Measurements from ENCODE around the gene MVD.
"Not testable (repeated sequence)": the region's sequence is repeated elsewhere in the genome, so short reads cannot be mapped to it uniquely, and the experiment has no call there.

Gene MVD

GRCh38 chr16:88681084-88681680 is 18.3 kb upstream of the MVD start:
- no peak for DNase-seq

DNA sequence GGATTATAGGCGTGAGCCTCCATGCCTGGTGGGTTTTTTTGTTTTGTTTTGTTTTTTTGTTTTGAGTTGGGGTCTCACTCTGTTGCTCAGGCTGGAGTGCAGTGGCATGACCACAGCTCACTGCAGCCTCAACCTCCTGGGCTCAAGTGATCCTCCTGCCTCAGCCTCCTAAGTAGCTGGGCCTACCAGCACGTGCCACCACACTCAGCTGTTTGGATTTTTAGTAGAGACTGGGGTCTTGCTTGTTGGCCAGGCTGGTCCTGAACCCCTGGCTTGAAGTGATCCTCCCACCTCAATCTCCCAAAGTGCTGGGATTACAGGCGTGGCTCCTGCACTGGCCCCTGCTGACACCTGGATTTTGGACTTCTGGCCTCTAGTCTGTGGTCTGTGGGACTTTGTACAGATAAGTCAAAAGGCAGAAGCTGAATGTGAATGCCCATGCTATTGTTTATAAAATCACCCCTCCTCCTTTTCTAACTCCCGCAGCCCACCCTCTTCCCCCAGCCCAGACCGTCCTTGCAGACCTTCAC is 17.7 kb upstream of the MVD start:
- no peak for DNase-seq

- no peak for DNase-seq
These were observed 15.5 kb upstream of the MVD start for GRCh38 chr16:88678224-88678979.

DNA sequence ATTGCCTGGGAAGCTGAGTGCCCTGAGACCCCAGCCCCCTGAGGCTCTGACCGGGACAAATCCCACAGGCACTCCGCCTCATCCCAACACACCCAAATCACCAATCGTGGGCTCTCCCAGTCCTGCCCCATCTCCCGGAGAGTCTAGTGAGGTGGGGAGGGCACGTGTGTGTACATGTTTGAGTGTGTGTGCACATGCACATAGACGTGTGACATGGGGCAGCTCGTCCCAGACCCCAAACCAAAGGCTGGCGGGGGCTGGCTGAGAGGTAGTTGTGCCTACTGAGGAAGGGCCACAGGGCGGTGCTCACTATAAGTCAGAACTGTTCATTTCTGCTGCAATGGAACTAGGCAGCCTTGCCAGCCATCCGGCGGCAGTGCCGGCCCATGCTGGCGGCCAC is 14.8 kb upstream of the MVD start:
- no peak for DNase-seq

GRCh38 chr16:88676502-88677242 is 13.8 kb upstream of the MVD start:
- DNase-seq = no peak

- no peak for DNase-seq
These were observed 11.0 kb upstream of the MVD start for GRCh38 chr16:88673716-88674379.

GRCh38 chr16:88672776-88673175 is 9.9 kb upstream of the MVD start:
- no peak for DNase-seq

DNA sequence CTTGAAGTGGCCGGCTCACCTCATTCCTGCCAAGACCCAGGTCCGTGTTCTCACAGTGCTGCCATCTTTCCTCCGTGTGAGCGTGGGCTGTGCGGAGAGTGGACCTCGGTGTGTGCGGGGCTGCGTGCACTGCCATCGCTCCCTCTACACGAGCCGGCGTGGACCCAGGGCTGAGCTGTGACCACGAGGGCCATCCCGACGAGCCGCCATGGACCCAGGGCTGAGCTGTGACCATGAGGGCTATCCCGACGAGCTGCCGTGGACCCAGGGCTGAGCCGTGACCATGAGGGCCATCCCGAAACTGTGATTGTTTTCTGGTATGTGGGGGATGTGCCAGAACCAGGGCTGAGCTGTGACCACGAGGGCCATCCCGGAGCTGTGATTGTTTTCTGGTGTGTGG is 8.9 kb upstream of the MVD start:
- DNase-seq = no peak

GRCh38 chr16:88669980-88670379 is 7.1 kb upstream of the MVD start:
- DNase-seq = no peak

DNA sequence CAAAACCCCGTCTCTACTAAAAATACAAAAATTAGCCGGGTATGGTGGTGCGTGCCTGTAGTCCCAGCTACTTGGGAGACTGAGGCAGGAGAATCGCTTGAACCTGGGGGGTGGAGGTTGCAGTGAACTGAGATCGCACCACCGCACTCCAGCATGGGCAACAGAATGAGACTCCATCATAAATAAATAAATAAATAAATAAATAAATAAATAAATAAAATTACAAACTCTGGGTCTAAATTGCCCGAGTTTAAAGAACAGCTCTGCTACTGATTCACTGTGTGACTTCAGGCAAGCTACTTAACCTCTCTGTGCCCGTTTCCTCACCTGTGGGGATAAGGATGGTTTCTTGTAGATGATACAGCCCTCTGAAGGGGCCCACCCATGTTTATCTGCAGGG is 6.6 kb upstream of the MVD start:
- DNase-seq = not testable (repeated sequence)

DNA sequence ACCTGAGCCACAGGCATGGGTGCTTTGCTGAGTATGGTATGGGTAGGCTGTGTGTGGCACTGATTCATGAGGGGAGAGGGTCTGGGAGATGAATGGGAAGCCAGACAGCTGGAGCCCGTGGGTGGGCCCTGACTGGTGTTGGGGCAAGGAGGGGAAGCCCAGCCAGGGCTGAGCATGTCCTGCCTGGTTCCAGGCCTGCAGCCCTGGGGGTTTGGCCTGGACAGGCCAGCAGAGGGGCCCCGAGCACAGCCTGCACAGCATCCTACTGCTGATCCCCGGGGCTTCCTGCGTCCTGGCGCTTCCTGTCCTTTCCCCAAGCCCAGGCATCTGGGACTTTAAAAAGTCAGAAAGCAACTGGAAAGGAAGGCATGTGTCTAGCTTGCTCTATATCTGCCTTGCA is 4.6 kb upstream of the MVD start:
- no peak for DNase-seq

DNA sequence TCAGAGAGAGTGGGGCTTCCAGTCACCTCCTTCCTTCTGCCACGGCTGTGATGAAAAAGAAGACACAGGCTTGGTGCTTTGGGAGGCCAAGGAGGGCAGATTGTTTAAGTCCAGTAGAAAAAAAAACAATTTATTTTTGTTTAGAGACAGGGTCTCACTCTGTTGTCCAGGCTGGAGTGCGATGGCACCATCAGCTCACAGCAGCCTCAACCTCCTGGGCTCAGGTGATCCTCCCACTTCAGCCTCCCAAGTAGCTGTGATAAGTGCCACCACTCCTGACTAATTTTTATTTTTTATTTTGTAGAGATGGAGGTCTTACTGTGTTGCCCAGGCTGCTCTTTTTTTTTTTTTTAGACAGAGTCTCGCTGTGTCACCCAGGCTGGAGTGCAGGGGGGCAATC is 2.7 kb upstream of the MVD start:
- no peak for DNase-seq

- DNase-seq = no peak
These were observed 2.3 kb upstream of the MVD start for GRCh38 chr16:88665148-88665547.

DNA sequence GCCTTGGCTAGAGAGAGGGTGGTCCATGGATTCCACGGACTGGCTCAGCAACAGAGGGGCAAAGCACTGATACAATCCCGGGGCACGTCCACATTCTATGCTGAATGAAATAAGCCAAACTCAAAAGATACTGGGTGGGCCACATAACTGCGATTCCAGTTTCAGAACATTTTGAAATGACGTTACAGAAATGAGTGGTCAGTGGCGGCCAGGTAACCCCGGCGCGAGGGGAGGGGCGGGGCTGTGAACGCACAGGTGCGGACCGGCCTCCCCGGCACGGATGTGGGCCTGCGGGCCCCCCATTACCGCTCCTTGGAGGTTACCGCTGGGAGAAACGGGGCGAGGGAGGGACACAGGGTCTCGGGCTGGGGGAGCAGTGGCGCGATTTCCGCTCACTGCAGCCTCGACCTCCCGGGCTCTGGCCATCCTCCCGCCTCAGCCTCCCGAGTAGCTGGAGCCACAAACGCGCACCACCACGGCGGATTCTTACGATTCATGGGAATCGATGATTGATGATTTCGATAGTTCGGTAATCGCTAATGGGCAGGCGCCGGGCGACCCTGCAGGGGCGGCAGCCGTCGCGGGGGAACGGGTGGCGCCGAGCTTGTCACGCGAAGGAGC is 559 bp downstream of the MVD start:
- DNase-seq = no peak

GRCh38 chr16:88661468-88661867 is 1.4 kb downstream of the MVD start:
- no peak for DNase-seq

DNA sequence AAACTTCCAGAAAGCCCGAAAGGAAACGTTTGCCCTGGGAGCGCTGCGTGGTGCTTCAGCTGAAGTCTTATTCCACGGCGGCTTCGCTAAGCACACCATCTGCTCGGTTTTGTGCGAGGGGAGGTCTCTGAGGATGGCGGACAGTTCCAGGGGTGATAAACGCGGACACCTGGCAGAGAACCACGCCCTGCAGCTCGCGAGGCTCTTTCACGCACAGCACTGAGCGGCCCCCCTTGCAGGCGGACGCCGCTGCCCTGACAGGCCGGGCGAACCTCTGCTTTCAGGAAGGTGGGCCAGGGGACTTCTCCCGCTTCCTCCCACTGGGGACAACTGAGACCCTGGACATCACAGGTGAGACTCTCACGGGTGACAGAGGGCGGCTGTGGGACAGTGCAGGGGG is 3.7 kb downstream of the MVD start:
- no peak for DNase-seq

DNA sequence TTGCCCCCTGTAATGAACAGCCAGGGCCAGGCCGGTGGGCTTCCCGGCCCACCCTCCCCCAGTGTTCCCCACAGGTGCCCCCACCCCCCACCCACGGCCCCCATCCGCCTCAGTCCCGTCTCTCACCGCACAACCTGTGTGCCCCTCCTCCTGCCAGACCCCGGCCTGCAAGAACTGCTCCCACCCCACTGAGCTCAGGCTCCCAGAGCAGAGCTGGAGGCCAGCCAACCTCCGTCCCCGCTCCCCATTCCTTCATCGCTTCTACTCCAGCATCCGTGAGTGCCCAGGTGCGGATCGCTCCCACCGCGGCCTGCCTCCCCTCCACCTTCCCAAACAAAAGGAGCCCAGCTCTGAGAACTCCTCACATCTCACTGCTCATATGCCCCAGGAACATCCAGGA is 4.2 kb downstream of the MVD start:
- no peak for DNase-seq

DNA sequence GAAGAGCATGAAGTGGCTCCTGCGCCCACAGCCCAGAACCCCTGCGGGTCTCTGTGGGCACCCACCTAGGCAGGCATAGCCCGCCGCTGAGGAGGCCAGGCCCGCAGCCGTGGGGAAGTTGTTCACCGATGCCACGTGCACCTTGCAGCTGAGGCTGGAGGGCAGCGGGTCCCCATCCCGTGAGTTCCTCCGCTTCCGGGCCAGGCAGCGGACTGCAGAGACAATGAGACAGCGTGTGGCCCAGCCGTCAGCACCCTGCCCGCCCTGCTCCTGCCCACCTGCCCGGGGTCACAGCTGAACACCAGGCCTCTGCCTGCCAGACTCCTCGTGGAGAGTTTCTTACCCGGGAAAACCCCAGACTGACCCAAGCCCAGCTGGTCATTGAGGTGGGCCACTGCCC is 5.5 kb downstream of the MVD start:
- no peak for DNase-seq

DNA sequence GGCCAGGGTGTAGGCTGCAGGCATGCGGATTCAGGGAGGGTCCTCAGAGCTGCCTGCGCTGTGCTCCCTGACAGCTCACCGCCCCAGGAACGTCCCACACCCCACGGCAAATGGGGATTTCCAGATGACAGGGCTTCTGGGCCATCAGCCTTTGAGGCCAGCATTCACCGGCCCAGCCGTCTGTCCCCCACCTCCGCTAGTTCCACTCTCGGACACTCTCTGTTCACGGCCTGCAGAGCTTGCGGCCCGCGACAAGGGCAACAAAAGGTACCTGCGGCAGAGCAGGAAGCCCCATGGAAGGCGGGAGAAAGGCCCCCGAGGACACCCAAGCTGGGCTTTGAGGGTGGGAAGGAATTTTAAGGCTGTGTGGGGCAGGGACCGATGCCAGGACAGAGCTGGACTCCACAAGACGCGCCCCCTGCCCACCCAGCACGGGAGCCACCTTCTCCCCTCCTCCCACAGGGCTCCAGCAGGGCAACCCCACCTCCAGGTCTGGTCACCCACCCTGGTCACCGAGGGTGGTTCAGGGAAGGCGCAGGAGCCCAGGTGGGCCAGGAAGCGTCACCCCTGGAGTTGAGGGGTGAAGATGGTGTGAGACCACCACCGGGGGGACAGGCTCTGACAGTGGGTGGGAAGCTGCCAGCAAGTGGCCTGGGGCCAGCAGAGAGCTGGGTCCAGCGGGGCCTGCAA is 6.5 kb downstream of the MVD start:
- no peak for DNase-seq

- no peak for DNase-seq
These were observed 7.1 kb downstream of the MVD start for GRCh38 chr16:88655733-88656281.

DNA sequence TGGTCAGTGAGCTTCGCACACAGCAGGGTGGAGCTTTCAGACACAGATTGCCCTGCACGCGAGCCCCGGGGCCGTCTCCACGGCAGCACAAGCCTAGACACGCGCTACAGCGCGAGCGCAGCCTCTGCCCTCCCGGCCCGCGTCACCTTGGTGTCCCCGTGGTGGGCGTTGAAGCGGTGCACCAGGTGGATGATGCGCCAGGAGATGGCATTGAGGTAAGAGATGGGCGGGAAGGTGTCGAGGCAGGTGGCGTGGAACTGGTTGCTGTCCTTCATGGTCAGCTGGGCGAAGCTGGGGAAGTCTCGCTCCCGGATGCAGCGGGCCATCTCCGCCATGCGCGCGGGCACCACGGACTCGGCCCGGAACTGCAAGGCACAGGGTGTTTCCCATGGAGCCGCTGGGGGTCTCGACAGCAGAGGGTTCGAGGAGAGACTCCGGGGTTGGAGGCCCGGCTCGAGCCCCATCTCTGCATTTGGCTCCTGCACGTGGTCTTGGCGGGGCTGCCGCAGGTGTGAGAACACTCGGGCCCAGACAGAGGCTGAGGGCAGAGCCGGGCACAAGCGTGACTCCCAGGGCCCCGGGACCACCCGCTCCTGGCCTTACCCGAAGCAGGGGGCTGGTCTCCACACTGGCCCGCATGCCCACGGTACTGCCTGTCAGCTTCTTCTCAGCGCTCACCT is 7.7 kb downstream of the MVD start:
- DNase-seq = no peak
